ENCODE measurements around the gene SHISAL1. TPM values are rescaled to one million over a fixed set of nuclear protein-coding genes. Genes with fewer than 3 reads are reported as not detected.

Gene SHISAL1
- total RNA-seq, 2 donors from 2014 or later: 0.42 to 0.95 TPM

DNA sequence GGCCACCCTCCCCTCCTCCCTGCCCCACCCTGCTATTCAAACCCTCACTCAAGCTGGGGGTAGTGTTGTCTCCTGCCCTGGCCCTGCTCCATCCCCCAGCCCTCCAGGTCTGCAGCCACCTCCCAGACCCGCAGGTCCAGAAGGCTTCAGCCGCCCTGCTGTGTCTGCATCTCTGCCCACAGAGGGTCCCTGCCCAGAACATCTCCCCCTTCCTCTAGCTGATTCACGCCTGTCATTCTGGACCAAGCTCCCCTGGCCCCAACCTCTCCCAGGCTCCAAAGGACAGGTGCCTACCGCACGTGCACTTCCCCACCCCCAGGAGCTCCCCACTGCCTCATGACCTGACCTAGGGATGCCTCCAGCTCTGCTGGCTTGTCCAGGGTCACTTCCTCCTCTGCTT, 16.0 kb upstream of the SHISAL1 start:
- H3K4me3 Mint-ChIP-seq: no peak overlapping the region
- 37 to 62% methylated on average over 3 to 5 of the region's 5 CpGs for WGBS, 2 experiments (ENCODE audit: insufficient coverage in 1 of 2, insufficient read length in 1 of 2)
- no peak overlapping the region for H3K9ac ChIP-seq (ENCODE audit: extremely low read depth, low read length, poor library complexity, severe bottlenecking)
- DNase-seq: no peak
- no peaks in the 10 kb centered on the region for H3K36me3 Mint-ChIP-seq (ENCODE audit: low read depth)
- H3K36me3 ChIP-seq (ENCODE audit: control insufficient read depth, insufficient read depth, low read length): no peaks in the 10 kb centered on the region
- H3K9me3 Mint-ChIP-seq: no peaks in the 10 kb centered on the region
- H3K9me3 ChIP-seq (ENCODE audit: control insufficient read depth, low read length): no peaks in the 10 kb centered on the region
- TF ChIP-seq, protein P1, sequence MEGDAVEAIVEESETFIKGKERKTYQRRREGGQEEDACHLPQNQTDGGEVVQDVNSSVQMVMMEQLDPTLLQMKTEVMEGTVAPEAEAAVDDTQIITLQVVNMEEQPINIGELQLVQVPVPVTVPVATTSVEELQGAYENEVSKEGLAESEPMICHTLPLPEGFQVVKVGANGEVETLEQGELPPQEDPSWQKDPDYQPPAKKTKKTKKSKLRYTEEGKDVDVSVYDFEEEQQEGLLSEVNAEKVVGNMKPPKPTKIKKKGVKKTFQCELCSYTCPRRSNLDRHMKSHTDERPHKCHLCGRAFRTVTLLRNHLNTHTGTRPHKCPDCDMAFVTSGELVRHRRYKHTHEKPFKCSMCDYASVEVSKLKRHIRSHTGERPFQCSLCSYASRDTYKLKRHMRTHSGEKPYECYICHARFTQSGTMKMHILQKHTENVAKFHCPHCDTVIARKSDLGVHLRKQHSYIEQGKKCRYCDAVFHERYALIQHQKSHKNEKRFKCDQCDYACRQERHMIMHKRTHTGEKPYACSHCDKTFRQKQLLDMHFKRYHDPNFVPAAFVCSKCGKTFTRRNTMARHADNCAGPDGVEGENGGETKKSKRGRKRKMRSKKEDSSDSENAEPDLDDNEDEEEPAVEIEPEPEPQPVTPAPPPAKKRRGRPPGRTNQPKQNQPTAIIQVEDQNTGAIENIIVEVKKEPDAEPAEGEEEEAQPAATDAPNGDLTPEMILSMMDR (conservative IDR thresholded peaks at IDR 0.05): no peak
- peaks cover 27% of the 10 kb centered on the region for H3K27me3 Mint-ChIP-seq (ENCODE audit: insufficient read depth)
- peaks cover 3% of the 10 kb centered on the region for H3K4me1 Mint-ChIP-seq
- H3K4me3 ChIP-seq (ENCODE audit: low read length): no peak overlapping the region
- no peak overlapping the region for H3K27ac ChIP-seq (ENCODE audit: low read depth, low read length)
- H3K27ac Mint-ChIP-seq: no peak overlapping the region
- no peaks in the 10 kb centered on the region for H3K4me1 ChIP-seq (ENCODE audit: control insufficient read depth, insufficient read depth, low read length)
- H3K27me3 ChIP-seq (ENCODE audit: control insufficient read depth, insufficient read depth, low read length, poor library complexity, severe bottlenecking): peaks cover 68% of the 10 kb centered on the region

DNA sequence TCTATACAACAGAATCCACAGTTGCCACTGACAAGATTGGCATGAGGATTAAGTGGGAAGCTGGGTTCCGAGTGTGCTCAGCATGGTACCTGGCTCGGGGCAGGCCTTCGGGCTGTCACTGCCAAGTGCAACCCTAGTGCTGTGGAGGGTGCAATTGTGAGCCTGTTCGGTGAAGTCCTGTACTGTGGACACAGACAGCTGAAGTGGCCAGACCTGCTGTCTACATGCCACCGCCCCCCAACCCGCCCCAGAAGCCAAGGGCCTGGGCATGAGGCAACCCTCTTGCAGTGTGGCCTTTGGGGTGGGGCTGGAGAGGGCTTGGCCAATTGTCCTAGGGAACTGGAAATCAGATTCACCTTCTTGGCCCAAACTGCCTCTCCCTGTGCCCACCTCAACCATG, 15.6 kb upstream of the SHISAL1 start:
- no peaks in the 10 kb centered on the region for H3K4me1 ChIP-seq (ENCODE audit: control insufficient read depth, insufficient read depth, low read length)
- H3K9me3 ChIP-seq (ENCODE audit: control insufficient read depth, low read length): no peaks in the 10 kb centered on the region
- H3K27ac ChIP-seq (ENCODE audit: low read depth, low read length): no peak overlapping the region
- no peaks in the 10 kb centered on the region for H3K36me3 ChIP-seq (ENCODE audit: control insufficient read depth, insufficient read depth, low read length)
- Mint-ChIP-seq H3K27me3 (ENCODE audit: insufficient read depth) (peaks cover 27% of the 10 kb centered on the region), H3K4me1 (peaks cover 3% of the 10 kb centered on the region), H3K4me3 (no peak overlapping the region), H3K36me3 (ENCODE audit: low read depth) (no peaks in the 10 kb centered on the region), H3K27ac (no peak overlapping the region), H3K9me3 (no peaks in the 10 kb centered on the region)
- TF ChIP-seq, protein P1 (conservative IDR thresholded peaks at IDR 0.05): no peak
- no peak overlapping the region for H3K9ac ChIP-seq (ENCODE audit: extremely low read depth, low read length, poor library complexity, severe bottlenecking)
- H3K4me3 ChIP-seq (ENCODE audit: low read length): no peak overlapping the region
- no peak for DNase-seq
- peaks cover 64% of the 10 kb centered on the region for H3K27me3 ChIP-seq (ENCODE audit: control insufficient read depth, insufficient read depth, low read length, poor library complexity, severe bottlenecking)
- WGBS, 2 experiments (ENCODE audit: insufficient coverage in 1 of 2, insufficient read length in 1 of 2): 83 to 100% methylated on average over 3 to 6 of the region's 6 CpGs

DNA sequence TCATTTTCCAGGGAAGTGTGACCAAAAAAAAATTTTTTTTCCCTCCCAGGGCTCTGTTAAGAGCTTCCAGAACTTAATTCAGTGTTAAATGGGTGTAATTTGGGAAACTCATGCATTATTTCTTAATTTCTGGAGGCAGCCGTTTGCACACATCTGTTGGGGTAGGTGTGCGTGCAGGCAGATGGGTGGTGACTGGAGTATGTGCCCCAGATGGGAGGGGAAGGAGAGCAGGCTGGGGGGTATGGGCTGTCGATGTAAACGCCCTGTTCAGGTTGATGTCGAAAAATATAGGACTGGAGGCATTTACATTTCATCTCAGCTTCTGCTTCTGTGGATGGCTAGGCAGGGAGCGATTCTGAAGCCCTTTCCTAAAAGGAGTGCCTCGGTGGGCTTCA, 13.7 kb upstream of the SHISAL1 start:
- H3K27me3 ChIP-seq (ENCODE audit: control insufficient read depth, insufficient read depth, low read length, poor library complexity, severe bottlenecking): peaks cover 49% of the 10 kb centered on the region
- no peak overlapping the region for H3K9ac ChIP-seq (ENCODE audit: extremely low read depth, low read length, poor library complexity, severe bottlenecking)
- WGBS, 2 experiments (ENCODE audit: insufficient coverage in 1 of 2, insufficient read length in 1 of 2): 87 to 89% methylated on average over 5 to 7 of the region's 7 CpGs

More for the DNA sequence above, 13.7 kb upstream of the SHISAL1 start:
- Mint-ChIP-seq H3K4me1 (peaks cover 3% of the 10 kb centered on the region), H3K9me3 (no peaks in the 10 kb centered on the region), H3K27ac (no peak overlapping the region), H3K4me3 (no peak overlapping the region), H3K27me3 (ENCODE audit: insufficient read depth) (peaks cover 27% of the 10 kb centered on the region), H3K36me3 (ENCODE audit: low read depth) (no peaks in the 10 kb centered on the region)
- DNase-seq: no peak
- no peak overlapping the region for H3K27ac ChIP-seq (ENCODE audit: low read depth, low read length)
- H3K36me3 ChIP-seq (ENCODE audit: control insufficient read depth, insufficient read depth, low read length): no peaks in the 10 kb centered on the region
- H3K4me3 ChIP-seq (ENCODE audit: low read length): no peak overlapping the region
- no peaks in the 10 kb centered on the region for H3K9me3 ChIP-seq (ENCODE audit: control insufficient read depth, low read length)
- TF ChIP-seq, protein P1 (conservative IDR thresholded peaks at IDR 0.05): no peak
- no peaks in the 10 kb centered on the region for H3K4me1 ChIP-seq (ENCODE audit: control insufficient read depth, insufficient read depth, low read length)

Measured in endodermal cell (in vitro differentiated cells).